GM21515 (cell line): ENCODE results near the gene LMO3.

ENCODE experiments used
- ATAC-seq: cut with Tn5 transposase; IDR thresholded peaks from one replicate; pipeline ENCODE4 v1.9.1; 2021; ENCODE audit not compliant: unreplicated experiment

LMO3 gene

DNA sequence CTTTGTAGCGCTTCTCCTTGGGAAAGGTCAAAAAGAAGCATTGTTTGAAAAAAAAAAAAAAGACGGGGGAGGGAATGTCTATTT, at the start of gene LMO3:
TSS of gene LMO3 (minus strand) at position 46 of the 84 bp plus-strand sequence. CDS start 5,302 bp downstream, outside the sequence.
- no peak for ATAC-seq

GRCh38 chr12:16636435-16637055, 30.6 kb upstream of the LMO3 start:
- peak; percentile 94 for ATAC-seq

- no peak for ATAC-seq
Measured at GRCh38 chr12:16634786-16635185, 28.8 kb upstream of the LMO3 start.

- no peak for ATAC-seq
Measured at GRCh38 chr12:16626991-16627390, 21.0 kb upstream of the LMO3 start.

DNA sequence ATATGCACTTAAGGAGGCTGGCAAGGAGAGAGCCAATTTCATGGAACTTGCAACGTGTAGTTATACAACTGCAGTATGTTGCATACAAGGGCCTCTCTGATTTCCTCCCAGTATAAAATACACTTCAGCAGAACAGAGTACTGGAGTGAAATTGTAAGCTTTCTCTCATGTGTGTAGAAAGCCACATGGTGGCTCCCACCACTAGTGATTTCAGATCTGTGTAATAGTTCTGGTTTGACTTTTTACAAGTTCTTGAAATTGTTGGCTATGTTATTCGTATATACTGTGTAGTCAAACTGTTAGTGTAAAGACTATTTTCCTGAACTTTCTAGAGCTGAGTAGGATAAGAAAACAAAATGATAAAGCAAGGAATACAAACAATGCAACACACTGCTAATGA, 16.4 kb upstream of the LMO3 start:
- no peak for ATAC-seq

DNA sequence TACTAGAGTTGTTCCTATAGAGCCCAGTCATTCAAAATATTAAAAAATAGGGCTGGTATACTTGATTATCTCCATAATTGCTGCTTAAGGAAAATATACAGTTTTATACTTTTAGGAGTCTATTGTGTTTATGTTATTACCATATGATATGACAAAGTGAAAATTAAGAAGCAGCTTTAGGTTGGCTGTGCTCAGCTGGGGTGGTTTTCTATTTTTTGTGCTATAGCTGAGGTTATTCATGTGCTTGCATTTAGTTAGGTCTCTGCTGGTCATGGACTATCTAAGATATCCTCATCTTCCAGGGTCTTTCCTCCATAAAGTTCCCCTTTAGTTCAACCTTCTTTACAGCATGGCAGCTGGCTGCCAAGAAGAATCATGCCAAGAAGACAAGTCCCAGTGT, 13.6 kb upstream of the LMO3 start:
- no peak for ATAC-seq

DNA sequence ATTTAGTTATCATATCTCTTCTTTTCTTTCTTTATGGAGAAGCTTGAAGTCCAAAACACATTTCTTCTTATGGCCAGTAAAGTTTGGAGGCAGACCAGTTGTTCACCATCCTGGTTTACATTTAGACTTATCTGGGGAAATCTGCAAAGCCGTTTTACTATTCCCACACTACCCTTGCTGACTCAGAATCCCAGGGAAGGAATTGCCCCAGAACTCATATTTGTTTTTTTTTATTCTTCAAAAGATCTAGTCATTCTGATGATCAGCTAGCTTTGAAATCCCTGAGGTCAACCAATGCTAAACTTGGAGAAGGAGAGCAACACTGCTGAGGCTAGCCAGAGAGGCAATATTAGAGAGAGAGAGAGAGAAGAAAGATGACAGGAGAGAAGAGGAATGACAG, 12.3 kb upstream of the LMO3 start:
- no peak for ATAC-seq

DNA sequence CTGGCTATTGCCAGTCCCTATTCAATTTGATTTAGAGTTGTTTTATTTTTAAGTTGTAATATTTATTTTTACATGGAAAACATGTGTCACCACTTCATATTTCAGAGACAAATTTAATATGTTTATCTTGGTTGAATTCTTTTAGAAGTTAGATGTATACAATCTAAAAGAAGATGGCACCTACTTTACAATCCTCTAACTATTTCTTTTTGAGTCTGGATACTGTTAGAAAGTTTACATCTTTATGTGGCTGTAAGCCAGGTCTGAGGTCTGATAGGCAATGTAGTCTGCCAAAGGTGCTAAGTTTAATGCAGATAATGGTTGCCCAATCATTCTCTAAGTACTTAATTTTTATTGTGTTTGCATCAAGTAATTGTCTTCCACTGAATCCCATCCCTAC, 7.2 kb upstream of the LMO3 start:
- ATAC-seq = no peak

DNA sequence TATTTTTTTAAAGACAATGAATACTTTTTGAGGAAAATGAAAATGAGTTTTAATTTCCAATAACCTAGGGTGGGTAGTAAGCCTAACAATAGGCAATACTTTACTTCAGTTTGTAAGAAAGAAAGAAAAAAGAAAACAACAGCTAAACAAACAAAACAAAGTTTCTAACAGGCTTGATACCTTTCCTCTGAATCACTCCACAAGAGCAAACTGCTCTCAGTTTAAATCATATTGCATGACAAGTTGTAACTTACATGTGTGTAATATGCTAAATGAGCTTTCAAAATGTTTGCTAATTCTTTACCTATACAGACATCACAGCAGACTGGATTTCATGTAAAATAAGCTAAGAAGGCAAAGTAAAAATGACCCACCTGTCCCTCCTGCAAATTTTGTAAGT, 6.7 kb upstream of the LMO3 start:
- no peak for ATAC-seq

- ATAC-seq = no peak
Measured at GRCh38 chr12:16611146-16611545, 5.2 kb upstream of the LMO3 start.

DNA sequence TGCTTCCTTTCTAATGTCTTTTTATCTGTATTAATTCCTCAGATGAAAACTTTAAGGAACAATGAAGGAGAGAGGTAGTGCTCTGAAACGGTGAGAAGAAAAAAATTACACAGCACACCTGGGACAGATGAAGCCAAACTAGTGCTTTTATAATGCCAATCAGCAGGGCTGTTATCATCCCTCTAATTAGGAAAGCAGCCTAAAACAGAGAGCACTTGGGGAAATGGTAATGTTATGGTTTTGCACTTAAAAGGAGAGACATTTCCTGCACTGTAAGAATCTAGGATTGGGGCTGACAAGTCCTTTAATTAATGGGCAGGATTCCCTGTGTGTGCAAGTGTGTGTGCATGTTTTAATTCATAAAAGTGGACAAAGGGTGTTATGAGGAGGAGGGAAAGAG, 4.8 kb upstream of the LMO3 start:
- no peak for ATAC-seq

GRCh38 chr12:16610001-16610585, 4.1 kb upstream of the LMO3 start:
- ATAC-seq = no peak

- ATAC-seq = no peak
Measured at GRCh38 chr12:16608946-16609539, 3.1 kb upstream of the LMO3 start.

DNA sequence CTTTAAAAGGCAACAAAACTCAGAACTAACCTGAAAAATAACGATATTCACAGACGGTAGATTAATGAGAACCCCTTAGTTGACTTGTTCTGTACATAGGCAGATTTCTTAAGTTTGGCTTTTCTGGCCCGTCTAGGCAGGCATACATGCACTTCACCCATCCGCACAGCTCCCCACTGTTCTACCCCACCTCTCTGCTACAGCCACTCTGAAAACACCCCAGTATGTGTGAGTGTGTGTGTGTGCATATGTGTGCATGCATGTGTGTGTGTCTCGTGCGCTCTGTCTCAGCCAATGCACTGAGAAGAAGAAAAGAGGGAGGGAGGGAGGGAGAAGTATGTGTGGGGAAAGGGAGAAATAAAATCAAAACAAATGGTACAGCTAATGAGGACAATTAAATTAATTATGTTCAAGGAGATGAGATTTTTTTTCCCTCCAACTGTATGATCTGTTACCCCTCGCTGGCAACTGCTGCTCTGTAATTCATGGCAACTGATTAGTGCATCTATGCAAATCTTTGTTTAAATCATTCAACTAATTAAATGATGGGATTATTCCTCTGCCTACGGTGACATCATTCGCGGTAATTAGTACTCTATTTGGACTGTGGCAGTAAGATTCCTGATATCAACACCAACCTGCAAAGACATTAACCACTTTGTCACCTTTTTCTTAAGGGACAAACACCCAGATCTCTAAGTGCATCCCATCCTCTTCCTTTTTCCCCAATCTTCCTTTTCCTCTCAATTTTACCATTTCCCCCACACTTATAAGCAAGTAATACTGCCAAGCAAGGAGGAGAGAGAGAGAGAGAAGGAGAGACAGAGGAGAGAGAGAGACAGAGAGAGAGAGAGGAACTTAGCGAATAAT, 2.2 kb upstream of the LMO3 start:
- ATAC-seq = no peak

GRCh38 chr12:16606991-16607390, 1.0 kb upstream of the LMO3 start:
- no peak for ATAC-seq

DNA sequence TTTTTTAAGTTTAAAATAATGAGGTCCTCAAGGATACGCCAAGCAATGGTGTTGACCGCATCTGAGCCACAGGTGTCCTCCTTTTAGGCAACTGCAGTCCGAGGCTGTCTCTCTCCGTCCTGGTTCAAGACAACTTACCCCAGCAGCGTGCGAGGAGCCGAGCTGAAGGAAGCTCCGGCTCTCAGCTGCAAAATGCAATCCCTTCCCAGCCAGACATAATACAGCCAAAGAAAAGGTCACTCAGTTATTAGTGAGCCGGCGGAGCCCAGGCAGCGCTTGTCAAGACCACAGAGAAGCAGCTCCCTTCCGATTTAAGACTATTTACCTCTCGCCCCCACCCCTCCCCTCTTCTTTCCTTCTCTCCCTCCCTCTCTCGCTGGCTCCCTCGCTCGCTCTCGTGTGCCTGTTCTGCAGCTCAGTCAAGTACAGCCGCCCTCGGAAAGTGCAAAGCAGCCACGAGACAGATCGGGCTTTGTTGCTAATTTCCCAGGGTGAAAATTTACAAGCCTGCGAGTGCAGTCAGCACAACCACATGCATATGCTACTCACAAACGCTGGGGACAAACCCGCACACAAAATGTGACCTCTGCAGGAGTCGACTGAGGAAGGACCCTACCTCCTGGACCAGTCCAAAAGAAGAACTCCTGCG, 363 bp upstream of the LMO3 start:
- no peak for ATAC-seq

- no peak for ATAC-seq
Measured at GRCh38 chr12:16605642-16606116, 283 bp downstream of the LMO3 start.

DNA sequence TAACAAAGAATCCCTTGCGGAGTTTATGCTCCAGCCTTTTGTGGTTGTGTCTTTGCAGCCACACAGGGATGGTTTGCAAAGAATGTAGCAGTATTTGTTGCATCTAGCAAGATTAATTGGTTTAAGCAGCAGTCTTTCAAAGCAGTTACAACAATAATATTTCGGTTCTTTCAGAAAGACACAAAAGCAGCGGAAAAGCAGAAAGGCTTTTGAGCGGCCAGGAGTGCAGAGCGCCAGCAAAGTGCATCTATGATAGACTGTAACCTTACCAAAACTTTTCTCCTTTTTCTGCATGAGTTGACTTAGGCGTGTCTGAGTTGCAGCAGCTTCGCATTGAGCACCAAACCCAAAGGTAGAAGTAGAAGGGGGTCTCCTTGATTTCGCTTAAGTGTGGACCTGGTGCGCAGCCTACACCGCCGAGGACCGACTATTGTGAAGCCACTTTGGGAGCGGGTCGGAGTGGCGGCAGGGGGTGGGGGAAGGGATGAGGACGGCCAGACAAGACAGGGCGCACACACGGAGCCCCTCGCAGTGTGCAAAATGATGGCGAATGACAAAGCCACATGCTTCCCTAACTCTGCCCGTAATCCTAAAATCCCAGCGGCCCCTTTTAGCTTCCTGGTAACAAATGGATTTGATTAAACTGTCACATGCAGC, 1.2 kb downstream of the LMO3 start:
- no peak for ATAC-seq

DNA sequence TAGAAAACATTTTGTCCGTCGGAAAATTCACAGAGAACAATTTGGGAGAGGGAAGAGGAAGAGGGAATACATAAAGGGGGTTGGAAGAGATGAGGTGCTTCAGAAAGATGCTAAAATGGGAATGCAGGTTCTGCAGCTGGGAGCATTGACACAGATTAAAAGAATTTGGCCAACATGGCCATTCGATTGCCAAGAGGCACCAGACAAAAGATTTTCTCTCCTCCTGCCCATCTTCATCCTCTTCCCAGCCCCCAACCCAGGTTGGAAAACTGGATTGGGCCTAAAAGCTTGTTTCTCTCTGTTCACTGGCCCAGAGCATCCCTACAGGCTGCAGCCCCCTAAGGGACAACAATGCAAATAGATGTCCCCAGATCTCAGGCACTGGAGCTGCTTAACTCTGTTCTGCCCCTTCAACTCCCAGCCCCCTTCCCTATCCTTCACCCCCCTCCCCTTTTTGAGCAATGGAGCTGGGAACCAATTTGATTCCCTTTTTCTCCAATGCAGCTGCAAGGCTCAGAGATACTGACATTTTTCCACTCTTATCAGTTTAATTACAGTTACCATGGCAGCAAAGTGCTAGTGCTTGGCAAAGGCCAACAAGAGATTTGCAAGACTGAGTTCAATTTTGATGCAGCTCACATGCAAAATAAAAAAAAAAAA, 1.9 kb downstream of the LMO3 start:
- no peak for ATAC-seq

- ATAC-seq = no peak
Measured at GRCh38 chr12:16603260-16603915, 2.6 kb downstream of the LMO3 start.
